IPS DF 6.9 (cell line): Measurements from ENCODE around the gene TTLL11.

Source experiments
- DNase-seq: peaks from one replicate; pipeline ENCODE4 v3.0.0-alpha.2; 2013; ENCODE audit warnings: low read depth, low spot score
- H3K27ac ChIP-seq: one replicate; pipeline ENCODE4 v1.5.1; 2013; ENCODE audit warnings: low read length, control low read depth
- H3K27me3 ChIP-seq: 2 replicates; pipeline ENCODE4 v1.6.1; 2013; ENCODE audit warnings: mild to moderate bottlenecking, low read length; ENCODE audit not compliant: control insufficient read depth, insufficient read depth
- H3K36me3 ChIP-seq: 2 replicates; pipeline ENCODE4 v1.6.1; 2013; ENCODE audit warnings: low read length; ENCODE audit not compliant: control insufficient read depth, insufficient read depth
- H3K4me1 ChIP-seq: 2 replicates; pipeline ENCODE4 v1.6.1; 2013; ENCODE audit warnings: low read length; ENCODE audit not compliant: control insufficient read depth, insufficient read depth
- H3K4me3 ChIP-seq: 2 replicates; pipeline ENCODE4 v1.5.1; 2013; ENCODE audit warnings: mild to moderate bottlenecking, low read length
- H3K9me3 ChIP-seq: 2 replicates; pipeline ENCODE4 v1.6.1; 2013; ENCODE audit warnings: low read length, inconsistent platforms; ENCODE audit not compliant: control insufficient read depth, insufficient read depth
- WGBS: extraction: QIAGEN DNeasy Blood & Tissue Kit; methylation state at CpG from one replicate; pipeline ENCODE4 v1.1.7; 2013; ENCODE audit warnings: mixed read lengths, missing lambda C conversion rate; ENCODE audit not compliant: insufficient read length, insufficient coverage; 5-methylcytosine and 5-hydroxymethylcytosine counted together

Gene TTLL11

GRCh38 chr9:121815546-121816448 lies 277.3 kb downstream of the TTLL11 start:
- H3K4me1 ChIP-seq, result peaks cover 12% of the 10 kb centered on the region
- H3K36me3 ChIP-seq, result no peaks in the 10 kb centered on the region
- no peak overlapping the region for H3K27ac ChIP-seq
- WGBS, result no CpG with 5 or more reads among the region's 31 CpGs
- DNase-seq, result no peak
- no peaks in the 10 kb centered on the region for H3K27me3 ChIP-seq
- no peak overlapping the region for H3K4me3 ChIP-seq
- no peaks in the 10 kb centered on the region for H3K9me3 ChIP-seq

DNA sequence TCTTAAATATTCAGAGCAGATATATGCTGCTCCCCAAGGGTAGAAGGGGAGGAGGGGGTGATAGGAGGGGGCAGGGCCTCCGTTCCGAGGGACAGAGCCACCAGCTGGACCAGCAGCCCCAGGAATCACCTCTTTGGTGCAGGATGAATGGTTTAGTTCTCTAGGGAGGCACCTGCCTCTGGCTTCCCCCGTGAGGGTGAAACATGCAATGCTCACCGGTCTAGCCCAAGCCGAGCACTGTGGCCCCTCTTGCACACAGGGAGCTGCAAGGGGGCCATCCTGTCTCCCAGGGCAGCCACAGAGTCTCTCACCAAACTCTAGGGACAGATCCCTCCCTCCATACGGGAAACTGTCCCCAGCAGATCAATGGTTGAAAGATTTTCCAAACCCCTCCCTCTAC lies 278.0 kb downstream of the TTLL11 start:
- no peak overlapping the region for H3K4me3 ChIP-seq
- H3K4me1 ChIP-seq, result peaks cover 9% of the 10 kb centered on the region
- H3K9me3 ChIP-seq, result no peaks in the 10 kb centered on the region
- no peak for DNase-seq
- H3K36me3 ChIP-seq, result no peaks in the 10 kb centered on the region
- H3K27ac ChIP-seq, result no peak overlapping the region
- H3K27me3 ChIP-seq, result no peaks in the 10 kb centered on the region
- no CpG with 5 or more reads among the region's 6 CpGs for WGBS

DNA sequence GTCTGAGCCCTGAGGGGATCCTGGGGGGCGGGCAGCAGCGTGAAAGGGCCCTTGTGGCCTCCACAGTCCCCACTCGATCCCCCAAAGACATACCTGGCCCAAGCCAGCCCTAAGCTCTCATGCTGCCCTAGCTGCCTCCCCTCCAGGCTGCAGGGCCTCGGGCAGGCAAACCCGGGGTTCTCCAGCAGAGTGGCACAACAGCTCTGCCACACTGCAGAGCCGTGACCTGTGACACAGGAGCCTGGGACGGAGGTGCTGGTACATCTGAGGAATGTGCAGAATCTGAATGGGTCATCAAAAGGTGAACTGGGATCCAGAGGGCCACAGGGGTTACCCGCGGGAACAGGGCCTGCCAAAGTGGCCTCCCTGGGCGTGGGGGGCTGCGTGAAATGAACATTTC lies 278.5 kb downstream of the TTLL11 start:
- no peak overlapping the region for H3K27ac ChIP-seq
- no peaks in the 10 kb centered on the region for H3K27me3 ChIP-seq
- H3K36me3 ChIP-seq, result no peaks in the 10 kb centered on the region
- H3K9me3 ChIP-seq, result no peaks in the 10 kb centered on the region
- H3K4me3 ChIP-seq, result no peak overlapping the region
- no CpG with 5 or more reads among the region's 11 CpGs for WGBS
- DNase-seq, result no peak
- peaks cover 8% of the 10 kb centered on the region for H3K4me1 ChIP-seq

- WGBS, result no CpG with 5 or more reads among the region's 13 CpGs
- no peaks in the 10 kb centered on the region for H3K27me3 ChIP-seq
- no peak for DNase-seq
- peaks cover 4% of the 10 kb centered on the region for H3K4me1 ChIP-seq
- no peak overlapping the region for H3K27ac ChIP-seq
- no peaks in the 10 kb centered on the region for H3K36me3 ChIP-seq
- no peak overlapping the region for H3K4me3 ChIP-seq
- no peaks in the 10 kb centered on the region for H3K9me3 ChIP-seq
Observed at GRCh38 chr9:121813519-121814210, 279.4 kb downstream of the TTLL11 start.

- DNase-seq, result no peak
- H3K9me3 ChIP-seq, result no peaks in the 10 kb centered on the region
- peaks cover 4% of the 10 kb centered on the region for H3K4me1 ChIP-seq
- WGBS, result no CpG with 5 or more reads among the region's 12 CpGs
- H3K36me3 ChIP-seq, result no peaks in the 10 kb centered on the region
- no peaks in the 10 kb centered on the region for H3K27me3 ChIP-seq
- no peak overlapping the region for H3K27ac ChIP-seq
- H3K4me3 ChIP-seq, result no peak overlapping the region
Observed at GRCh38 chr9:121812159-121812735, 280.9 kb downstream of the TTLL11 start.

- DNase-seq, result no peak
- peaks cover 4% of the 10 kb centered on the region for H3K4me1 ChIP-seq
- no peak overlapping the region for H3K27ac ChIP-seq
- H3K4me3 ChIP-seq, result no peak overlapping the region
- H3K9me3 ChIP-seq, result no peaks in the 10 kb centered on the region
- H3K36me3 ChIP-seq, result no peaks in the 10 kb centered on the region
- no CpG with 5 or more reads among the region's 10 CpGs for WGBS
- no peaks in the 10 kb centered on the region for H3K27me3 ChIP-seq
Observed at GRCh38 chr9:121811751-121812150, 281.4 kb downstream of the TTLL11 start.

DNA sequence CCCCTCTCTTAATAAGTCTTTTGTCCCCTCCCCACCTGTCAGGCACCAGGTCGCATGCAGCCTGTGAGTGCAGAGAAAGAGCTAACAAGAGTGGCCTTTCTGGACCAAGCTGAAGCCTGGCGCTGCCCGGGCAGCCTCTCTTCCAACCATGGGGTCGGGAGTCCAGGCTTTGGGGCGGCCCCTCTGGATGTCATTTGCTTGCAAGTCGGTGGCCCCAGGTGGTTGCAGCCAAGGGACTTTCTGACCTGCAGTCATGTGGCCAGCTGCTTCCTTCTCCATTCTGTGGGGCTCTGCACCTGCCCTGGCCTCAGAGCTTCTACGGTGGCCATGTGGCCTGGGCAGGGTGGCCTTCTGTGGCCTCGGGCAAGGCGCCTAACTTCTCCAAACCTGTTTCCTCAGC lies 282.0 kb downstream of the TTLL11 start:
- no peak overlapping the region for H3K4me3 ChIP-seq
- H3K9me3 ChIP-seq, result no peaks in the 10 kb centered on the region
- no peak for DNase-seq
- H3K4me1 ChIP-seq, result peaks cover 1% of the 10 kb centered on the region; the same call in 1 of the 2 replicates
- no peaks in the 10 kb centered on the region for H3K27me3 ChIP-seq
- no peak overlapping the region for H3K27ac ChIP-seq
- H3K36me3 ChIP-seq, result no peaks in the 10 kb centered on the region
- no CpG with 5 or more reads among the region's 9 CpGs for WGBS

- Histone ChIP-seq H3K27ac (no peak overlapping the region), H3K4me1 (peaks cover 1% of the 10 kb centered on the region; the same call in 1 of the 2 replicates), H3K9me3 (no peaks in the 10 kb centered on the region), H3K4me3 (no peak overlapping the region), H3K36me3 (no peaks in the 10 kb centered on the region), H3K27me3 (no peaks in the 10 kb centered on the region)
- no CpG with 5 or more reads among the region's 3 CpGs for WGBS
- no peak for DNase-seq
Observed at GRCh38 chr9:121810489-121810888, 282.6 kb downstream of the TTLL11 start.

DNA sequence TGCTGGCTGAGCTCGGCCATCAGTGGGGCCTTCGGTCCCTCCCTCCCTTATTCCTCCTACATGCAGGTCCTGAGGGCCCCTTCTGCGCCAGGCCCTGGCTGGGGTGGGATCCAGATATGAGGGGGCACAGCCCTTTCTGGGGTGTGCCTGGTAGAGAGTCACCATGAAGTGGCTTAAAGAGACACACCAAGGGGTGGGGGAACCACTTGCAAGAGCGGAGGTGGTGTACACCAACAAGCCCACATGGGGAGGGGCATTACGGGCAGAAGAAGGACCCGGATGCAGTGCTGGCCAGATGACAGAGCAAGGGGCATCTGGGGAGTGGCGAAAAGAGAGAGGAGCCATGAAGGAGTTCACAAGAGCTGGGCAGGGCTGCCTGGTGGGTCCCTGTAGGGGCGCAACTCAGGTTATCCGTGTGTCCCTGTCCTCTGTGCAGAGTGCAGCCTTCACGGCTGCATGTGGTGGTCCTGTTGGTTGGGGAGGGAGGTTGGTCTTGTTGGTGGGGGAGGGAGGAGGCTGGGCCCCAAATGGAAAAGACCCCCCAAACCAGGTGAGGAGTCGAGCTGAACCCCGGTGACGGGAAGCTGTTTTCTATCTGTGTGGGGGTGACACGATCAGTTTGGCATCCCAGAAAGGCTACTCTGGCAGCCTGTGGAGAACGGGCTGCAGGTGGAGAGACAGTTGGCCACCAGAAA lies 283.6 kb downstream of the TTLL11 start:
- H3K27ac ChIP-seq, result no peak overlapping the region
- no peaks in the 10 kb centered on the region for H3K27me3 ChIP-seq
- no CpG with 5 or more reads among the region's 15 CpGs for WGBS
- DNase-seq, result no peak
- no peaks in the 10 kb centered on the region for H3K9me3 ChIP-seq
- no peaks in the 10 kb centered on the region for H3K36me3 ChIP-seq
- H3K4me3 ChIP-seq, result no peak overlapping the region
- peaks cover 1% of the 10 kb centered on the region; the same call in 1 of the 2 replicates for H3K4me1 ChIP-seq

DNA sequence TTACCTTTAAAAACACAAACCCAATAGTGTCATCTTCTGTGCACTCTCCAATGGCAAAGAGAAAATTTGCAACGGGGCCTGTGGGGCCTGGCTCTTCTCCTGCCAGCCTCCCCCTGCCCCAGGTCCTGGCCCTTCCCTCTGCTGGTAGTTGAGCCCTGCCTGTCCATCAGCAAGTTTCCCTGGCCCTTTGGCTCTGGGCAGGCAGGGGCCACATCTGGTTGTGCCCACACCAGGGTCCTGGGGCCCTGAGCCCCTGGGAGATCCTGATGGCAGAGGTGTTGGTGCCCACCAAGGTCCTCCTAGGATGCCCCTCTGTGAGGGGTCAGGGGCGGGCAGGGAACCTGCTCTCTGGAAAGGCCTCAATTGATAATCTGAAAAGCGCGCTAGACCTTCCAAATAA lies 284.3 kb downstream of the TTLL11 start:
- peaks cover 1% of the 10 kb centered on the region; the same call in 1 of the 2 replicates for H3K4me1 ChIP-seq
- H3K9me3 ChIP-seq, result no peaks in the 10 kb centered on the region
- no peak overlapping the region for H3K4me3 ChIP-seq
- no peaks in the 10 kb centered on the region for H3K36me3 ChIP-seq
- no peak for DNase-seq
- no peaks in the 10 kb centered on the region for H3K27me3 ChIP-seq
- no peak overlapping the region for H3K27ac ChIP-seq
- no CpG with 5 or more reads among the region's 4 CpGs for WGBS
